ENCODE data around the gene PEAK3.

The PEAK3 gene

DNA sequence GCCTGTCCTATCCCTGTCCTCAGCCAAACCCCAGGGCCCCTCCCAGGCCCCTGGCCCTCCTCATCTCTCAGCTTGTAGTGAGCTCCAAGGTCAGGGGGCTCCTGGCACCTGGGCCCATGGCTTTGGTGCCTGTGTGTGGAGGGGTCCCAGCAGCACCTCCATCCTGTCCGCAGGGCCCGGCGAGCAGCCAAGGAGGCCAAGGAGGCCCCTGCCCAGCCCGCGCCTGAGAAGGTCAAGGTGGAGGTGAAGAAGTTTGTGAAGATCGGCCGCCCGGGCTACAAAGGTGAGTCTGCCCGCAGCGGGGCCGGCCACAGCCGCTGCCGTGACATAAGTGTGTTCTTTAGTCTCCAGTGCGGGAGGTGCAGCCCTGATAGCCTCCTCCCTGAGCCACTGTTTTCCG, 36.7 kb downstream of the PEAK3 start:
- DNase-seq (ENCODE audit: low spot score), result no peak
- in situ Hi-C loops (cut with MboI; ENCODE audit: low pct_unique_long_range_greater_than_20kb, low sequenced_read_pairs, unreplicated experiment), result no loop called here
- TF ChIP-seq CTCF (IDR thresholded peaks at IDR 0.05; ENCODE audit: extremely low read depth, insufficient read depth, missing control alignments), result no peak

DNA sequence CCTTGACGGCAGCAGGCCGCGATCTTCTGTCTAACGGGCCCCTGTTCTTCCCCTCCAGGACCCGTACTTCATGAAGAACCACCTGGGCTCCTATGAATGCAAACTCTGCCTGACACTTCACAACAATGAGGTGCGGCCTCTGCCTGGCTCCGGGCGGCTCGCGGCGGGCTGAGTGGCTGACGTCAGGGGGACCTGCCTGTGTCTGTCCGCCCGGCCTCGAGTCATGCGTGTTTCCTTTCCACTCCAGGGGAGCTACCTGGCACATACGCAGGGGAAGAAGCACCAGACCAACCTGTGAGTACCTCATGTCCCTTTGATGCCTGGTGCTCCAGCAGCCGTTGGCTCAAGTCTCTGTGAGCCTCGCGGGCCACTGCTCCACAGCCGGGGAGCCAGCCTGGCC, 37.5 kb downstream of the PEAK3 start:
- DNase-seq (ENCODE audit: low spot score), result no peak
- in situ Hi-C loops (cut with MboI; ENCODE audit: low pct_unique_long_range_greater_than_20kb, low sequenced_read_pairs, unreplicated experiment), result no loop called here

DNA sequence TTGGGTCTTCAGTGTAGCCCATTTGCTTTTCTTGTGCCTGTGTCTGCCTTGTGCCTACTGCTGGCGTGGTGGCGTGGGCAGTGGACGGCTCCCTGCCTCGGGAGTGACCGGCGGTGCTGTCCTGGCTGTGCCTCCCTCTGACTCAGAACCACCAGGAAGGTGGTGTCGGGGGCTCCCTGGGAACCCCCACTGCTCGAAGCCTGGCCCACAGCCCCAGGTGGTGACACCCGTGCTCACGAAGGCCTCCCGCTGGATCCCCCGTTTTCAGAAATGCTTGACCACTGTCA, 37.9 kb downstream of the PEAK3 start:
- in situ Hi-C loops (cut with MboI; ENCODE audit: low pct_unique_long_range_greater_than_20kb, low sequenced_read_pairs, unreplicated experiment), result no loop called here
- TF ChIP-seq CTCF (IDR thresholded peaks at IDR 0.05; ENCODE audit: extremely low read depth, insufficient read depth, missing control alignments), result no peak
- DNase-seq (ENCODE audit: low spot score), result no peak

More for the DNA sequence above, 37.5 kb downstream of the PEAK3 start:
- no peak for TF ChIP-seq CTCF (IDR thresholded peaks at IDR 0.05; ENCODE audit: extremely low read depth, insufficient read depth, missing control alignments)

DNA sequence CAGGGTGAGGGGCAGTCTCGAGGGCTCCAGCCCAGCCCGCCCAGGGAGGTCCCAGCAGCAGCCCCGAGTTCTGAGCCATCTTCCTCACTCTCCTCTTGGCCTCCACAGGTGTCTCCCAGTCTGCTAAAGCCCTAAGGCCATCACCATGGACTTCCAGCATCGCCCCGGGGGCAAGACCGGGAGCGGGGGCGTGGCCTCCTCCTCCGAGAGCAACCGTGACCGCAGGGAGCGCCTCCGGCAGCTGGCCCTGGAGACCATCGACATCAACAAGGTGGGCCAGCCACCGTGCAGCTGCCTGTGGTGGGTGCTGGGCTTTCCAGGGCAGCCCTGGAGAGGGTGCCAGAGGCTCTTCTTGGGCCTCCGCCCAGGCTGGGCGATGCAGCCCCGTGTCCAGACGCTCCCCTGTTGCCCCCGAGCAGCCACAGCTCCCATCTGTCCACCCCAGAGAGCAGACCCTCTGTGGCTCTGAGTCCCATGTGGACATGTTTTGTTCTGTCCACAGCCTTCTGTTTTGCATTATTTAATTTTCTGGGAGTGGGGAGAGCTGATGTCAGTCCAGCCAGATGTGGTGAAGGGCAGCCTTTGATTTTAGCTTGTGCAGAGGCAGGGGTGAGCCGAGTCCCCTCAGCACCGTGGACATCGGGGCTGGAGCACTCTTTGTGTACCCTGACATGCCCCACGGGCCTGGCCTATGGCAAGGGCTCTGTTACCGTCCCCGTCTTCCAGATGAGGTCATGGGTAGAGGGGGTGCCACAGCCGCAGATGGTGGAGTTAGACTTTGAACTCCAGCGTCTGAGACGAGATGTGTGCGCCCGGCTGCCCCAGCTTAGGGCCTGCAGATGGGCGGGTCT, 38.5 kb downstream of the PEAK3 start:
- in situ Hi-C loops (cut with MboI; ENCODE audit: low pct_unique_long_range_greater_than_20kb, low sequenced_read_pairs, unreplicated experiment), result no loop called here
- TF ChIP-seq CTCF (IDR thresholded peaks at IDR 0.05; ENCODE audit: extremely low read depth, insufficient read depth, missing control alignments), result no peak
- DNase-seq (ENCODE audit: low spot score), result no peak

GRCh38 chr19:2242816-2243215, 39.2 kb downstream of the PEAK3 start:
- DNase-seq (ENCODE audit: low spot score), result no peak
- in situ Hi-C loops (cut with MboI; ENCODE audit: low pct_unique_long_range_greater_than_20kb, low sequenced_read_pairs, unreplicated experiment), result no loop called here
- TF ChIP-seq CTCF (IDR thresholded peaks at IDR 0.05; ENCODE audit: extremely low read depth, insufficient read depth, missing control alignments), result no peak

- in situ Hi-C loops (cut with MboI; ENCODE audit: low pct_unique_long_range_greater_than_20kb, low sequenced_read_pairs, unreplicated experiment), result no loop called here
- no peak for DNase-seq (ENCODE audit: low spot score)
- TF ChIP-seq CTCF (IDR thresholded peaks at IDR 0.05; ENCODE audit: extremely low read depth, insufficient read depth, missing control alignments), result no peak
These were observed 39.9 kb downstream of the PEAK3 start for GRCh38 chr19:2242092-2242537.
